Activated naive CD8-positive, alpha-beta T cell treated with anti-CD3 and anti-CD28 coated beads, Interleukin-2, amount 10 ng/mL, durations not matched to agents 7 days and 5 days (primary cell): ENCODE data around the gene GAS7. TPM values are rescaled to one million over a fixed set of nuclear protein-coding genes. Genes with fewer than 3 reads are reported as not detected.

ENCODE experiments used
- ATAC-seq: fragments of 150-1000 bp; cut with Tn5 transposase; one replicate; pipeline ENCODE4 v1.10.0; 2021; ENCODE audit warnings: low read depth, moderate library complexity
- POLR2A ChIA-PET: fragments of 350-600 bp; sonication (Branson Sonifier 250); formaldehyde crosslinking; loops from one replicate; lab custom pipeline; 2021; ENCODE audit warnings: antibody characterized with exemption; lab: Charles Lee
- DNase-seq: peaks from one replicate; pipeline ENCODE4 v3.0.0; 2021
- H3K27ac Mint-ChIP-seq: one replicate; pipeline ENCODE4 v1.8.0; 2022; ENCODE audit warnings: mild to moderate bottlenecking, mixed read lengths
- H3K27me3 Mint-ChIP-seq: one replicate; pipeline ENCODE4 v1.8.0; 2022; ENCODE audit warnings: mild to moderate bottlenecking, moderate library complexity, mixed read lengths
- H3K36me3 Mint-ChIP-seq: one replicate; pipeline ENCODE4 v1.8.0; 2021; ENCODE audit warnings: mild to moderate bottlenecking, mixed read lengths
- H3K4me1 Mint-ChIP-seq: one replicate; pipeline ENCODE4 v1.8.0; 2021; ENCODE audit warnings: mixed read lengths
- H3K4me3 Mint-ChIP-seq: one replicate; pipeline ENCODE4 v1.8.0; 2022; ENCODE audit warnings: mild to moderate bottlenecking, moderate library complexity, mixed read lengths
- H3K9me3 Mint-ChIP-seq: one replicate; pipeline ENCODE4 v1.8.0; 2021; ENCODE audit warnings: mixed read lengths
- total RNA-seq, 2 experiments: library from RNA; stranded (reverse); gene quantifications; one replicate each; pipeline ENCODE4 v1.2.3, GENCODE V29; 2021

The GAS7 gene
- total RNA-seq, 2 experiments from 2014 or later = 2.7 to 2.8 TPM

- H3K4me3 Mint-ChIP-seq = no peak overlapping the region
- DNase-seq = no peak
- no peak for ATAC-seq
- H3K4me1 Mint-ChIP-seq = no peaks in the 10 kb centered on the region
- no peaks in the 10 kb centered on the region for H3K9me3 Mint-ChIP-seq
- POLR2A ChIA-PET = no interaction called here
- no peaks in the 10 kb centered on the region for H3K36me3 Mint-ChIP-seq
- H3K27ac Mint-ChIP-seq = no peak overlapping the region
- H3K27me3 Mint-ChIP-seq = peaks cover 2% of the 10 kb centered on the region
Measured at GRCh38 chr17:10072556-10073425, 125.6 kb downstream of the GAS7 start.

DNA sequence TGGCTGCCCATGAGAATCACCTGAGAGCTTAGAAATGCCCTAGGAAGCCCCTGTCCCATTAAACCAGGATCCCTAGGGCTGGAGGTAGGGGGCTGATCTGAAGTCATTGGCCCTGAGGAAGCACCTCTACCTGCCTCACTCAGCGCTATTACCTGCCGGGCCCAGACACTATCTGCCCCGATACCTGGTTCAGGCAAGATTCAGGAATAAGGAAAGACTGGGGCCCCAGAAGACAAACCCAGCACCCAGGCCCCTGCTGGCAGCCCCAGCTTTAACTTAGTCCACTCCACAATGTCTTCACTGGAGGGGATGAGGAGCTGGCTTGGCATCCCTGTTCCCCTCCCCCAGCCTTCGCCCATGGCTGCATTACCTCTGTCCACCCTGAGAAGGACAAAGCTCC is 126.3 kb downstream of the GAS7 start:
- ATAC-seq = no peak
- no peaks in the 10 kb centered on the region for H3K4me1 Mint-ChIP-seq
- no peaks in the 10 kb centered on the region for H3K36me3 Mint-ChIP-seq
- no peak overlapping the region for H3K4me3 Mint-ChIP-seq
- H3K27ac Mint-ChIP-seq = no peak overlapping the region
- DNase-seq = no peak
- no peaks in the 10 kb centered on the region for H3K9me3 Mint-ChIP-seq
- no peaks in the 10 kb centered on the region for H3K27me3 Mint-ChIP-seq
- POLR2A ChIA-PET = no interaction called here

- POLR2A ChIA-PET = no interaction called here
- Mint-ChIP-seq H3K4me1 (no peaks in the 10 kb centered on the region), H3K27ac (no peak overlapping the region), H3K9me3 (no peaks in the 10 kb centered on the region), H3K36me3 (no peaks in the 10 kb centered on the region), H3K4me3 (no peak overlapping the region), H3K27me3 (no peaks in the 10 kb centered on the region)
- DNase-seq = no peak
- no peak for ATAC-seq
Measured at GRCh38 chr17:10071141-10071540, 127.3 kb downstream of the GAS7 start.

DNA sequence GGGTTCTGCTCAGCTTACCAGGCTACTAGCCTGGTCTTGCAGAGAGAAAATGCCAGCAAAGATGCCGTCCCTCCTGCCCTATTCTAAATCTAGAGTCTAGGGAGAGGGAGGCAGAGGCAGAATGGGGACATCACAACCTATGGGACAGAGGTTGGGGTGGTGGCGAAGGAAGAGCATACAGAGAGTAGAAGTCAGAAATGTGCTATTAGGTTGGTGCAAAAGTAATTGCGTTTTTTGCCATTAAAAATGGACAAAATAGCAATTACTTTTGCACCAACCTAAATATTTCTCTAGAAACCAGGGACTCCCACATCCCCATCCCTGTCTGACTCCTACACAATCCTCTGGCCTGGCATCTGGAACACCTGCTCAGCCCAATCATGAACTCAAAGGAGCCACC is 127.7 kb downstream of the GAS7 start:
- POLR2A ChIA-PET = no interaction called here
- no peak overlapping the region for H3K4me3 Mint-ChIP-seq

GRCh38 chr17:10069301-10069700 is 129.1 kb downstream of the GAS7 start:
- no peak for ATAC-seq
- Mint-ChIP-seq H3K27ac (no peak overlapping the region), H3K9me3 (peaks cover 4% of the 10 kb centered on the region)

More for the DNA sequence above, 127.7 kb downstream of the GAS7 start:
- ATAC-seq (no peak), DNase-seq (no peak)
- Mint-ChIP-seq H3K27me3 (no peaks in the 10 kb centered on the region), H3K9me3 (no peaks in the 10 kb centered on the region), H3K36me3 (no peaks in the 10 kb centered on the region), H3K4me1 (no peaks in the 10 kb centered on the region), H3K27ac (no peak overlapping the region)

GRCh38 chr17:10067446-10068143 is 130.8 kb downstream of the GAS7 start:
- H3K9me3 Mint-ChIP-seq = peaks cover 4% of the 10 kb centered on the region
- DNase-seq (no peak), ATAC-seq (no peak)
- H3K36me3 Mint-ChIP-seq = no peaks in the 10 kb centered on the region
- POLR2A ChIA-PET = no interaction called here
- no peak overlapping the region for H3K4me3 Mint-ChIP-seq
- peaks cover 4% of the 10 kb centered on the region for H3K4me1 Mint-ChIP-seq
- peaks cover 4% of the 10 kb centered on the region for H3K27me3 Mint-ChIP-seq
- no peak overlapping the region for H3K27ac Mint-ChIP-seq

More at GRCh38 chr17:10069301-10069700, 129.1 kb downstream of the GAS7 start:
- no peak overlapping the region for H3K4me3 Mint-ChIP-seq
- no peaks in the 10 kb centered on the region for H3K27me3 Mint-ChIP-seq
- H3K36me3 Mint-ChIP-seq = no peaks in the 10 kb centered on the region
- no peak for DNase-seq
- H3K4me1 Mint-ChIP-seq = no peaks in the 10 kb centered on the region
- POLR2A ChIA-PET = no interaction called here

DNA sequence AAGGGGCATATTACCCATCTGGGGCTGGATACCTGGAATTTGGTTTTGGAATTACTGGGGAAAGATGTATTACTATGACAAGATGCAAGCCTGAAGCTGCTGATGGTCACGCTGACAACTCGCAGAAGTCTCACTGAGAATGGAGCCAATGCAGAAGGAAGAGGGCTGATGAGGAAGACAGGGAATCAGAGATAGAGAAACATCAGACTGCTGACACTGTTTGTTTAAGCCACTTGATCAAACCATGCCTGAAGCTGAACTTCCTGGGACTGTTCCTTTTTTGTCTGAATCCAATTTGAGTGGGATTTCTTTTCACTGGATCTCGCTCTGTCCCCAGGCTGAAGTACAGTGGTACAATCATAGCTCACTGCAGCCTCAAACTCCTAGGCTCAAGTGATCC is 133.9 kb downstream of the GAS7 start:
- POLR2A ChIA-PET = no interaction called here
- peaks cover 4% of the 10 kb centered on the region for H3K9me3 Mint-ChIP-seq
- H3K36me3 Mint-ChIP-seq = no peaks in the 10 kb centered on the region
- H3K27me3 Mint-ChIP-seq = peaks cover 4% of the 10 kb centered on the region
- peaks cover 4% of the 10 kb centered on the region for H3K4me1 Mint-ChIP-seq
- H3K27ac Mint-ChIP-seq = no peak overlapping the region
- DNase-seq = no peak
- ATAC-seq = no peak
- H3K4me3 Mint-ChIP-seq = no peak overlapping the region

- Mint-ChIP-seq H3K27ac (no peak overlapping the region), H3K4me3 (no peak overlapping the region), H3K9me3 (peaks cover 4% of the 10 kb centered on the region), H3K36me3 (no peaks in the 10 kb centered on the region), H3K4me1 (peaks cover 4% of the 10 kb centered on the region), H3K27me3 (peaks cover 4% of the 10 kb centered on the region)
- no peak for DNase-seq
- ATAC-seq = no peak
- POLR2A ChIA-PET = no interaction called here
Measured at GRCh38 chr17:10063730-10064241, 134.6 kb downstream of the GAS7 start.

GRCh38 chr17:10062691-10063385 is 135.6 kb downstream of the GAS7 start:
- Mint-ChIP-seq H3K4me3 (no peak overlapping the region), H3K36me3 (no peaks in the 10 kb centered on the region), H3K4me1 (peaks cover 4% of the 10 kb centered on the region), H3K9me3 (peaks cover 4% of the 10 kb centered on the region), H3K27ac (no peak overlapping the region), H3K27me3 (peaks cover 4% of the 10 kb centered on the region)
- DNase-seq (no peak), ATAC-seq (no peak)
- POLR2A ChIA-PET = no interaction called here

- POLR2A ChIA-PET = no interaction called here
- peaks cover 4% of the 10 kb centered on the region for H3K4me1 Mint-ChIP-seq
- no peak for ATAC-seq
- peaks cover 4% of the 10 kb centered on the region for H3K9me3 Mint-ChIP-seq
- no peak overlapping the region for H3K27ac Mint-ChIP-seq
- DNase-seq = no peak
- peaks cover 4% of the 10 kb centered on the region for H3K27me3 Mint-ChIP-seq
- no peaks in the 10 kb centered on the region for H3K36me3 Mint-ChIP-seq
- H3K4me3 Mint-ChIP-seq = no peak overlapping the region
Measured at GRCh38 chr17:10061111-10061845, 137.1 kb downstream of the GAS7 start.

DNA sequence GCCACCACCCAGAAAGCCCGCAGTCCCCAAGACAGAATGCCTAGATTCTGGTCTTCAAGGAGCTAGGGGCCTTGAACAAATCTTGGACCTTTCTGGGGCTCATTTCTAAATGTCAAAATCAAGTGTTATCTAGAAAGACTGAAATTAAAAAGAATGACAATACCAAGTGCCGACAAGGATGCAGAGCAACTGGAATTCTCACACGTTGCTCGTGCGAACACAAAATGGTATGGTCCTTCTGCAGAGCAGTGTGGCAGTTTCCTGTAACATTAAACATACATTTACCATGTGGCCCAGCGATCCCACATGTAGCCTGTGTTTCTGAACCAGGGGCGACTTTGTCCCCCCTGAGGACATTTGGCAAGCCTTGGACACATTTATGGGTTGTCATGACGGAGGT is 137.9 kb downstream of the GAS7 start:
- Mint-ChIP-seq H3K36me3 (no peaks in the 10 kb centered on the region), H3K4me3 (no peak overlapping the region), H3K27me3 (peaks cover 4% of the 10 kb centered on the region), H3K4me1 (peaks cover 4% of the 10 kb centered on the region), H3K27ac (no peak overlapping the region), H3K9me3 (peaks cover 4% of the 10 kb centered on the region)
- DNase-seq (no peak), ATAC-seq (no peak)
- POLR2A ChIA-PET = no interaction called here

DNA sequence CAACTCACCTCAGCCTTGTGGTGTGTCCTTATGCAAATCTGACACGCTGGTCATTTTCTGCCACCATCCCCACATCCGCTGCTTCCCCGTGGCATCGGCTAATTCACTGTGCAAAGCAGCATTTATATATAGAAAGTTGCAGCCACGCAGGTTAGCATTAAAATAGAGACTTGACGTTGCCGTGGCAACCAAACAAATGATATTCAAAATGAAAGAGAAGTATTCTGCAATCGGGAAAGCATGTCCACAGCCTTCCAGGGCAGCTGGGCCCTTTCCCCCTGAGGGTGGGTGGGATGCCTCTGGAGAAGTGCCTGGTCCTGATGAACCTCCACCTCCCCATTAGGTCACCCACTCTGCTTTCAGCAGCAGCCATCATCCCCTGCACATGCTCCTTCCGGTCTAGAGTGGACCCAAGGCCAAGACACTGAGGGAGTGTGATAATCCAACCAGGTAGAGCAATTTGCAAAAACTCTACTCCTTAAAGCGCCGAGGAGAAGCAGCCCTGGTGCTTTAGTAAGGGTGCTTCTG is 138.7 kb downstream of the GAS7 start:
- H3K4me3 Mint-ChIP-seq = no peak overlapping the region
- DNase-seq = no peak

More for the DNA sequence above, 138.7 kb downstream of the GAS7 start:
- POLR2A ChIA-PET = no interaction called here
- ATAC-seq = no peak
- Mint-ChIP-seq H3K27ac (no peak overlapping the region), H3K36me3 (no peaks in the 10 kb centered on the region), H3K27me3 (peaks cover 4% of the 10 kb centered on the region), H3K4me1 (peaks cover 4% of the 10 kb centered on the region), H3K9me3 (no peaks in the 10 kb centered on the region)
